Measurements from ENCODE around the gene LRRC1. TPM values are rescaled to one million over a fixed set of nuclear protein-coding genes. Genes with fewer than 3 reads are reported as not detected.

LRRC1 gene
- total and polyA plus RNA-seq, 2 donors (not counting 3 experiments of a cell fraction or from before 2014, with no cell fraction given) = 5.6 to 11.7 TPM

DNA sequence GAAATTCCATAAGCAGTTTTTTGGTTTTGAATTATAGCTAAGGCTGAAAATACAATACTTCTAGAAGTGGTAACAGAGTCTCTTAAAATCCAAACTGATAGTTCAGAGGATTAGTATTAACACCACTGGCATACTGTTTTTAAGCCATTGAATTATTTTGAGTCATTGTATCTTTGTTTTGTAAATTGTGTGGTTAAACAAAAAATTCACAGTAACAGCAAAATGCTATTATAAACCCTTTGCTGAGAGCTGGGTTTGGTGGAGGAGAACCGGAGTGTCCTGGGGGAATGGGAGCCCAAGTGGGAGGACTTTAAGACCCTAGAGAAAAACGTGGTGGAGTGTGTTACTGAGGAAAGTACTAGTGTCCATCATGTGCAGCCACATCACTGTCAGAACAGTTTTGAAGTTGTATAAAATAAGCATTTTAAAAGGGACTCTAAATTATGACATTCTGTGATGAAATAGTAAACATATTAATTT lies 125.1 kb downstream of the LRRC1 start:
- Histone ChIP-seq H3K27ac (ENCODE audit: insufficient read depth, low read depth, low read length) (no peak overlapping the region), H3K4me3 (replicated peaks in 1 of 3; ENCODE audit: insufficient read depth in 1 of 3, low read depth in 1 of 3, low read length in 3 of 3) (no peak overlapping the region), H3K4me2 (ENCODE audit: insufficient read depth, low read length) (no peak overlapping the region), H3K27me3 (ENCODE audit: control insufficient read depth in 2 of 2, insufficient read depth in 2 of 2, low read length in 2 of 2) (no peaks in the 10 kb centered on the region), H3K36me3 (ENCODE audit: control insufficient read depth in 2 of 2, extremely low read depth in 1 of 2, insufficient read depth in 2 of 2, low read length in 2 of 2) (peaks cover 0 to 6% of the 10 kb centered on the region in 2 experiments), H4K20me1 (replicated peaks; ENCODE audit: control insufficient read depth, extremely low read depth, insufficient read depth, low read length) (no peaks in the 10 kb centered on the region), H3K9ac (replicated peaks; ENCODE audit: extremely low read depth, insufficient read depth, low read length) (no peak overlapping the region), H3K9me1 (replicated peaks; ENCODE audit: control insufficient read depth, extremely low read depth, insufficient read depth, low read length) (no peaks in the 10 kb centered on the region), H2AFZ (ENCODE audit: low read depth, low read length) (no peak overlapping the region), H3K4me1 (ENCODE audit: control insufficient read depth, extremely low read depth, insufficient read depth, low read length) (no peaks in the 10 kb centered on the region), H3K9me3 (replicated peaks; ENCODE audit: control insufficient read depth, insufficient read depth, low read length) (no peaks in the 10 kb centered on the region), H3K79me2 (ENCODE audit: control insufficient read depth, insufficient read depth, low read length) (no peaks in the 10 kb centered on the region)
- FAIRE-seq (no peak), DNase-seq (ENCODE audit: low read depth, low spot score) (no peak)
- no TSS peak for BruUV-seq (replicated peaks)
- ChIA-PET CTCF (interaction anchor here (0.7 kb wide), 1 partner anchor 36 kb away, joined by 3 read pairs; no protein-coding TSS in a partner anchor), POLR2A (interaction anchor here (0.6 kb wide), 1 partner anchor 382 kb away, joined by 3 read pairs; no protein-coding TSS in a partner anchor)
- dilution Hi-C loops (cut with MboI; ENCODE audit: extremely low pct_ligation_motif_present, low sequenced_read_pairs) (no loop called here), intact Hi-C loops (cut with micrococcal nuclease) (no loop called here)
- TF ChIP-seq MYC (IDR thresholded peaks at IDR 0.05; ENCODE audit: low read depth, low read length) (no peak), EZH2 (IDR thresholded peaks at IDR 0.05; ENCODE audit: borderline replicate concordance, low read depth, low read length, severe bottlenecking) (no peak), POLR2AphosphoS5 (IDR thresholded peaks at IDR 0.05; ENCODE audit: insufficient read depth, low read depth, low read length) (no peak), FOS (IDR thresholded peaks at IDR 0.05; ENCODE audit: borderline replicate concordance, insufficient read depth, low read length) (no peak), POLR2A (IDR thresholded peaks at IDR 0.05; ENCODE audit: low read depth, low read length) (no peak)
- TF ChIP-seq, protein P1, sequence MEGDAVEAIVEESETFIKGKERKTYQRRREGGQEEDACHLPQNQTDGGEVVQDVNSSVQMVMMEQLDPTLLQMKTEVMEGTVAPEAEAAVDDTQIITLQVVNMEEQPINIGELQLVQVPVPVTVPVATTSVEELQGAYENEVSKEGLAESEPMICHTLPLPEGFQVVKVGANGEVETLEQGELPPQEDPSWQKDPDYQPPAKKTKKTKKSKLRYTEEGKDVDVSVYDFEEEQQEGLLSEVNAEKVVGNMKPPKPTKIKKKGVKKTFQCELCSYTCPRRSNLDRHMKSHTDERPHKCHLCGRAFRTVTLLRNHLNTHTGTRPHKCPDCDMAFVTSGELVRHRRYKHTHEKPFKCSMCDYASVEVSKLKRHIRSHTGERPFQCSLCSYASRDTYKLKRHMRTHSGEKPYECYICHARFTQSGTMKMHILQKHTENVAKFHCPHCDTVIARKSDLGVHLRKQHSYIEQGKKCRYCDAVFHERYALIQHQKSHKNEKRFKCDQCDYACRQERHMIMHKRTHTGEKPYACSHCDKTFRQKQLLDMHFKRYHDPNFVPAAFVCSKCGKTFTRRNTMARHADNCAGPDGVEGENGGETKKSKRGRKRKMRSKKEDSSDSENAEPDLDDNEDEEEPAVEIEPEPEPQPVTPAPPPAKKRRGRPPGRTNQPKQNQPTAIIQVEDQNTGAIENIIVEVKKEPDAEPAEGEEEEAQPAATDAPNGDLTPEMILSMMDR (IDR thresholded peaks at IDR 0.05; ENCODE audit: extremely low read depth in 1 of 2, insufficient read depth in 1 of 2, low read depth in 1 of 2, low read length in 2 of 2) = no peak
- TF ChIP-seq, protein P2, sequence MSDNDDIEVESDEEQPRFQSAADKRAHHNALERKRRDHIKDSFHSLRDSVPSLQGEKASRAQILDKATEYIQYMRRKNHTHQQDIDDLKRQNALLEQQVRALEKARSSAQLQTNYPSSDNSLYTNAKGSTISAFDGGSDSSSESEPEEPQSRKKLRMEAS (IDR thresholded peaks at IDR 0.05; ENCODE audit: insufficient read depth, insufficient read length) = no peak
